PC-3 (cell line): ENCODE data around the gene GPC5. TPM values are rescaled to one million over a fixed set of nuclear protein-coding genes. Genes with fewer than 3 reads are reported as not detected.

ENCODE experiments used
- ATAC-seq: fragments of 200-7000 bp; cut with Tn5 transposase; 2 replicates; pipeline ENCODE4 v1.9.1; 2020; ENCODE audit warnings: mild to moderate bottlenecking, moderate library complexity
- BruUV-seq: library from RNA; stranded (reverse); fragments of 400-500 nt; replicated peaks from 2 replicates; lab custom pipeline; 2021; lab: Mats Ljungman, UMichigan
- CTCF ChIA-PET: fragments of 300-600 bp; sonication (Branson Sonifier 250); formaldehyde crosslinking; loops from one replicate; lab custom pipeline; 2022; ENCODE audit warnings: antibody characterized with exemption; lab: Charles Lee
- POLR2A ChIA-PET: fragments of 300-600 bp; sonication (Branson Sonifier 250); formaldehyde crosslinking; loops from one replicate; lab custom pipeline; 2022; ENCODE audit warnings: antibody characterized with exemption; ENCODE audit not compliant: unreplicated experiment; lab: Charles Lee
- DNase-seq: peaks from one replicate; pipeline ENCODE4 v3.0.0-alpha.2; 2015
- H2AFZ ChIP-seq: fragments of 300-600 bp; sonication (generic); 2 replicates; pipeline ENCODE4 v1.6.0; 2016; ENCODE audit warnings: antibody characterized with exemption, low read length
- H3F3A ChIP-seq: fragments of 300-600 bp; sonication (generic); one replicate; pipeline ENCODE4 v1.6.0; 2017; ENCODE audit warnings: antibody characterized with exemption, low read length, control low read depth, mild to moderate bottlenecking; ENCODE audit not compliant: unreplicated experiment
- H3K27ac ChIP-seq: fragments of 300-600 bp; sonication (generic); 2 replicates; pipeline ENCODE4 v1.5.1; 2016; ENCODE audit warnings: mild to moderate bottlenecking, low read length
- H3K27me3 ChIP-seq: fragments of 300-600 bp; sonication (generic); 2 replicates; pipeline ENCODE4 v1.6.1; 2016; ENCODE audit warnings: low read length, mixed read lengths
- H3K36me3 ChIP-seq: fragments of 300-600 bp; sonication (generic); 2 replicates; pipeline ENCODE4 v1.6.1; 2016; ENCODE audit warnings: low read depth, mixed run types, low read length, mixed read lengths
- H3K4me1 ChIP-seq: fragments of 300-600 bp; sonication (generic); 2 replicates; pipeline ENCODE4 v1.5.1; 2016; ENCODE audit warnings: low read length; ENCODE audit not compliant: insufficient read depth
- H3K4me2 ChIP-seq: fragments of 300-600 bp; sonication (generic); 2 replicates; pipeline ENCODE4 v1.6.0; 2016; ENCODE audit warnings: low read length
- H3K4me3 ChIP-seq: fragments of 300-600 bp; sonication (generic); 2 replicates; pipeline ENCODE4 v1.5.1; 2016; ENCODE audit warnings: mild to moderate bottlenecking, low read length, mixed read lengths
- H3K79me2 ChIP-seq: fragments of 300-600 bp; sonication (generic); 2 replicates; pipeline ENCODE4 v1.6.1; 2017; ENCODE audit warnings: low read length, mixed read lengths
- H3K9ac ChIP-seq: fragments of 300-600 bp; sonication (generic); 2 replicates; pipeline ENCODE4 v1.6.0; 2016; ENCODE audit warnings: mild to moderate bottlenecking, low read length
- H3K9me2 ChIP-seq: fragments of 300-600 bp; sonication (generic); replicated peaks from 2 replicates; pipeline ENCODE4 v1.6.1; 2016; ENCODE audit warnings: mixed run types, low read length, mixed read lengths
- H3K9me3 ChIP-seq: fragments of 300-600 bp; sonication (generic); 2 replicates; pipeline ENCODE4 v1.6.1; 2016; ENCODE audit warnings: low read length, mixed read lengths
- H4K20me1 ChIP-seq: fragments of 300-600 bp; sonication (generic); 2 replicates; pipeline ENCODE4 v1.6.1; 2016; ENCODE audit warnings: low read length, mixed read lengths
- EZH2 ChIP-seq: fragments of 300-600 bp; sonication (generic); IDR thresholded peaks from one replicate; pipeline ENCODE4 v1.6.1; 2017; ENCODE audit warnings: antibody characterized with exemption, mild to moderate bottlenecking, low read length; ENCODE audit not compliant: unreplicated experiment
- EZH2phosphoT487 ChIP-seq: fragments of 300-600 bp; sonication (generic); IDR thresholded peaks from 2 replicates; pipeline ENCODE4 v1.6.1; 2018; ENCODE audit warnings: mild to moderate bottlenecking, antibody characterized with exemption, low read length, borderline replicate concordance
- intact Hi-C: fragments of 100-400 bp; cut with micrococcal nuclease; formaldehyde crosslinking; loops from 2 replicates; pipeline ENCODE4 v1.9.0; 2023
- total RNA-seq: library from RNA; depleted of rRNA; stranded (reverse); fragments of >200 nt; gene quantifications from 2 replicates; pipeline ENCODE4 v1.2.3, GENCODE V29; 2014
- TF ChIP-seq, protein P1 (sequence below): fragments of 300-600 bp; sonication (generic); conservative IDR thresholded peaks from 2 replicates; pipeline ENCODE4 v1.5.1; 2017; ENCODE audit warnings: antibody characterized with exemption, low read depth, mild to moderate bottlenecking, low read length

Gene GPC5
- total RNA-seq, 1 experiment from 2014 or later, result not detected

DNA sequence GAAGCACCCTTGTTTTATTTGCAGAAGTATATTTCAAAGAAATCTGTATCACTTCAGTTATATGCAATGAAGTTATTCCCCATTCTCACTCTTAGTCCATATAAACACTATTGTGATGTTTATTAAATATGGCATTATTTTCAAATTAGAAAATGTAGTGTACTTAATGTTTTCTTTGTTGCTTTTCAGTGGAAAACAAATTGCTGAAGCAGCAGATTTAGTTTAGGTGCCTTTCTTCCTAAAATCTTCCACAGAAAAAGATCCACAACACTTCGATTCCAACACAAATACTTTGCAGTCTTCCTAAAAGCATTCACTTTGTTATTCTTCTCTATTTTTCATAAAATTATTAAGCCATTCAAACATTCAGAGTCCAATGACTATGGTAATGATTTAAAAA, 1336.1 kb downstream of the GPC5 start:
- CTCF ChIA-PET, result no interaction called here
- Histone ChIP-seq H3K9ac (no peak overlapping the region), H4K20me1 (no peaks in the 10 kb centered on the region), H2AFZ (no peak overlapping the region), H3K36me3 (no peaks in the 10 kb centered on the region), H3K9me2 (no peaks in the 10 kb centered on the region), H3F3A (no peaks in the 10 kb centered on the region), H3K79me2 (no peaks in the 10 kb centered on the region), H3K4me2 (no peak overlapping the region), H3K9me3 (no peaks in the 10 kb centered on the region), H3K27ac (no peak overlapping the region), H3K4me3 (no peak overlapping the region), H3K27me3 (no peaks in the 10 kb centered on the region), H3K4me1 (no peaks in the 10 kb centered on the region)
- intact Hi-C loops, result no loop called here
- ATAC-seq, result no peak
- TF ChIP-seq EZH2, result no peak
- no peak for DNase-seq
- no TSS peak for BruUV-seq
- POLR2A ChIA-PET, result no interaction called here

DNA sequence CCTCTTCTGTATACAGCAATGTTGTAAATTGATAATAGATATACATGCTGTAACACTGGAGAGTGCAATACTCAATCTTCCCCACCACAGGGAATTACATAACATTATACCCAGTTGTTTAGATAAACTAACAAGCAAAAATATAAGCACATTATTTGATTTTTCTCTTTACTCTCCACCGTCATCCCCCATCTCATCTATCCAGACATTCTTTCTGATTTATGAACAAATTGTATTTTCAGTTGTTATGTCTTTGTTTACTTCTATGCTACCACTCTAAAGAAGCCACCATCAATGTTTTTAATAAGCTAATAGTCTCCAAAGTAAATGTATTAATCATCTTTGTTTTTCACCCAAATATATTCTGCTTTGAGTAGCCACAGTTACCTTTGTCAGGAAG, 1337.5 kb downstream of the GPC5 start:
- no peak for TF ChIP-seq EZH2
- TF ChIP-seq, protein P1, sequence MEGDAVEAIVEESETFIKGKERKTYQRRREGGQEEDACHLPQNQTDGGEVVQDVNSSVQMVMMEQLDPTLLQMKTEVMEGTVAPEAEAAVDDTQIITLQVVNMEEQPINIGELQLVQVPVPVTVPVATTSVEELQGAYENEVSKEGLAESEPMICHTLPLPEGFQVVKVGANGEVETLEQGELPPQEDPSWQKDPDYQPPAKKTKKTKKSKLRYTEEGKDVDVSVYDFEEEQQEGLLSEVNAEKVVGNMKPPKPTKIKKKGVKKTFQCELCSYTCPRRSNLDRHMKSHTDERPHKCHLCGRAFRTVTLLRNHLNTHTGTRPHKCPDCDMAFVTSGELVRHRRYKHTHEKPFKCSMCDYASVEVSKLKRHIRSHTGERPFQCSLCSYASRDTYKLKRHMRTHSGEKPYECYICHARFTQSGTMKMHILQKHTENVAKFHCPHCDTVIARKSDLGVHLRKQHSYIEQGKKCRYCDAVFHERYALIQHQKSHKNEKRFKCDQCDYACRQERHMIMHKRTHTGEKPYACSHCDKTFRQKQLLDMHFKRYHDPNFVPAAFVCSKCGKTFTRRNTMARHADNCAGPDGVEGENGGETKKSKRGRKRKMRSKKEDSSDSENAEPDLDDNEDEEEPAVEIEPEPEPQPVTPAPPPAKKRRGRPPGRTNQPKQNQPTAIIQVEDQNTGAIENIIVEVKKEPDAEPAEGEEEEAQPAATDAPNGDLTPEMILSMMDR, result no peak
- no peak for TF ChIP-seq EZH2phosphoT487
- no peak for ATAC-seq
- intact Hi-C loops, result no loop called here

DNA sequence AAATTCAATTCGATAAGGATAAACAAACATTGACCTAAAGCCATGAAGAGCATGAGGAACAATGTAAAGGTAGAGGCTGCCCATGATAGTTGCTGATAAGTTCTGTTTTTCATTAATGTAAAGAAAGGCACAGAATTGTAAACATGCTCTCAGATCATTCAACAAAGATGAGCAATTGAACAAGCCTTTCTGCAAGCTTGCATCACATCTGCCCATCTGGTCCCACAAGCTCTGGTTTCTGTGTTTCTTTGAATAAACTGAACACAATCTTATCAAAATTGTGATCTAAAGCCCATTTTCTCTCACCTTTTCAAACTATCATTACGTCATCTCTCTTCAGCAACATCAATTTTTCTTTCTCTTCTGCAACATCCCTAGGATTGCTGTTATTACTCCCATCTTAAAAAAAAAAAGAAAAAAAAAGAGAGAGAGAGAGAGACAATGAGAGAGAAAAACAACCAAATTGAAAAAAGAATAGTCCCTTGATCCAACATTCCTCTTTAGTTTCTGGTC, 1340.9 kb downstream of the GPC5 start:
- no peaks in the 10 kb centered on the region for H3K9me2 ChIP-seq
- BruUV-seq, result no TSS peak
- POLR2A ChIA-PET, result no interaction called here
- no peak overlapping the region for H3K4me2 ChIP-seq
- no peaks in the 10 kb centered on the region for H3K79me2 ChIP-seq
- ATAC-seq, result no peak
- no peaks in the 10 kb centered on the region for H3K36me3 ChIP-seq
- CTCF ChIA-PET, result no interaction called here
- DNase-seq, result no peak
- H3K27ac ChIP-seq, result no peak overlapping the region
- no peak overlapping the region for H3K9ac ChIP-seq
- TF ChIP-seq, protein P1, result no peak
- no peak for TF ChIP-seq EZH2phosphoT487
- no peak for TF ChIP-seq EZH2
- H3F3A ChIP-seq, result no peaks in the 10 kb centered on the region
- no peaks in the 10 kb centered on the region for H3K4me1 ChIP-seq
- H3K4me3 ChIP-seq, result no peak overlapping the region
- no peaks in the 10 kb centered on the region for H3K27me3 ChIP-seq
- no peak overlapping the region for H2AFZ ChIP-seq
- intact Hi-C loops, result no loop called here
- H3K9me3 ChIP-seq, result no peaks in the 10 kb centered on the region
- H4K20me1 ChIP-seq, result no peaks in the 10 kb centered on the region

More for the DNA sequence above, 1337.5 kb downstream of the GPC5 start:
- Histone ChIP-seq H3K27me3 (no peaks in the 10 kb centered on the region), H3F3A (no peaks in the 10 kb centered on the region), H3K4me2 (no peak overlapping the region), H3K27ac (no peak overlapping the region), H2AFZ (no peak overlapping the region), H3K79me2 (no peaks in the 10 kb centered on the region), H3K4me3 (no peak overlapping the region), H3K9me2 (no peaks in the 10 kb centered on the region), H3K9ac (no peak overlapping the region), H3K36me3 (no peaks in the 10 kb centered on the region), H3K9me3 (no peaks in the 10 kb centered on the region), H3K4me1 (no peaks in the 10 kb centered on the region), H4K20me1 (no peaks in the 10 kb centered on the region)
- ChIA-PET POLR2A (no interaction called here), CTCF (no interaction called here)
- DNase-seq, result no peak
- BruUV-seq, result no TSS peak
